ENCODE measurements around the gene POLK. TPM values are rescaled to one million over a fixed set of nuclear protein-coding genes. Genes with fewer than 3 reads are reported as not detected.

POLK gene
- total and polyA plus RNA-seq, 4 donors = 6.6 to 68.6 (median 18.5) TPM

- no peak overlapping the region for H3K4me3 ChIP-seq
- H3K4me1 ChIP-seq (ENCODE audit: control insufficient read depth in 5 of 5, insufficient read depth in 5 of 5, low read length in 5 of 5) = peaks cover 0 to 4% (median 0%) of the 10 kb centered on the region in 5 donors
- peaks cover 0 to 16% (median 3%) of the 10 kb centered on the region in 4 donors for H3K36me3 ChIP-seq (ENCODE audit: control insufficient read depth in 4 of 4, insufficient read depth in 4 of 4, low read length in 4 of 4)
- H3K9ac ChIP-seq (ENCODE audit: insufficient read depth in 1 of 2, low read length in 2 of 2) = no peak overlapping the region
- no peak for TF ChIP-seq CTCF (IDR thresholded peaks at IDR 0.05; ENCODE audit: control extremely low read depth, extremely low read depth)
- WGBS, 2 donors = 97 to 99% methylated on average over 1 of the region's 1 CpG
- no peaks in the 10 kb centered on the region for H3K27me3 ChIP-seq (ENCODE audit: control insufficient read depth in 3 of 3, insufficient read depth in 3 of 3, low read length in 2 of 3)
- H3K27ac ChIP-seq (ENCODE audit: low read depth in 1 of 2, low read length in 1 of 2) = no peak overlapping the region
- no peak for ATAC-seq (ENCODE audit: insufficient read depth, low FRiP score)
- peaks cover 0 to 8% (median 3%) of the 10 kb centered on the region in 4 donors for H3K9me3 ChIP-seq (ENCODE audit: control insufficient read depth in 4 of 4, insufficient read depth in 3 of 4, low read length in 3 of 4)
- DNase-seq = no peak
Observed at GRCh38 chr5:75522542-75522941, 10.9 kb downstream of the POLK start.

GRCh38 chr5:75523275-75523674, 11.6 kb downstream of the POLK start:
- Histone ChIP-seq H3K36me3 (ENCODE audit: control insufficient read depth in 4 of 4, insufficient read depth in 4 of 4, low read length in 4 of 4) (peaks cover 0 to 16% (median 3%) of the 10 kb centered on the region in 4 donors), H3K27ac (ENCODE audit: low read depth in 1 of 2, low read length in 1 of 2) (no peak overlapping the region), H3K27me3 (ENCODE audit: control insufficient read depth in 3 of 3, insufficient read depth in 3 of 3, low read length in 2 of 3) (no peaks in the 10 kb centered on the region), H3K4me1 (ENCODE audit: control insufficient read depth in 5 of 5, insufficient read depth in 5 of 5, low read length in 5 of 5) (peaks cover 0 to 4% (median 0%) of the 10 kb centered on the region in 5 donors), H3K9me3 (ENCODE audit: control insufficient read depth in 4 of 4, insufficient read depth in 3 of 4, low read length in 3 of 4) (peaks cover 0 to 8% (median 3%) of the 10 kb centered on the region in 4 donors), H3K4me3 (no peak overlapping the region), H3K9ac (ENCODE audit: insufficient read depth in 1 of 2, low read length in 2 of 2) (no peak overlapping the region)
- TF ChIP-seq CTCF (IDR thresholded peaks at IDR 0.05; ENCODE audit: control extremely low read depth, extremely low read depth) = no peak
- DNase-seq (no peak), ATAC-seq (ENCODE audit: insufficient read depth, low FRiP score) (no peak)
- WGBS, 2 donors = 95 to 96% methylated on average over 1 of the region's 1 CpG

GRCh38 chr5:75524071-75524470, 12.4 kb downstream of the POLK start:
- no peak for TF ChIP-seq CTCF (IDR thresholded peaks at IDR 0.05; ENCODE audit: control extremely low read depth, extremely low read depth)
- H3K9me3 ChIP-seq (ENCODE audit: control insufficient read depth in 4 of 4, insufficient read depth in 3 of 4, low read length in 3 of 4) = peaks cover 0 to 8% (median 3%) of the 10 kb centered on the region in 4 donors
- no peak overlapping the region for H3K9ac ChIP-seq (ENCODE audit: insufficient read depth in 1 of 2, low read length in 2 of 2)
- no peak overlapping the region for H3K4me3 ChIP-seq
- peaks cover 0 to 4% (median 0%) of the 10 kb centered on the region in 5 donors for H3K4me1 ChIP-seq (ENCODE audit: control insufficient read depth in 5 of 5, insufficient read depth in 5 of 5, low read length in 5 of 5)
- peaks cover 1 to 16% (median 3%) of the 10 kb centered on the region in 4 donors for H3K36me3 ChIP-seq (ENCODE audit: control insufficient read depth in 4 of 4, insufficient read depth in 4 of 4, low read length in 4 of 4)
- no peaks in the 10 kb centered on the region for H3K27me3 ChIP-seq (ENCODE audit: control insufficient read depth in 3 of 3, insufficient read depth in 3 of 3, low read length in 2 of 3)
- no peak for ATAC-seq (ENCODE audit: insufficient read depth, low FRiP score)
- no peak for DNase-seq
- 35 to 62% methylated on average over 3 of the region's 3 CpGs for WGBS, 2 donors
- H3K27ac ChIP-seq (ENCODE audit: low read depth in 1 of 2, low read length in 1 of 2) = no peak overlapping the region

- no peak overlapping the region for H3K27ac ChIP-seq (ENCODE audit: low read depth in 1 of 2, low read length in 1 of 2)
- ATAC-seq (ENCODE audit: insufficient read depth, low FRiP score) (no peak), DNase-seq (no peak)
- H3K27me3 ChIP-seq (ENCODE audit: control insufficient read depth in 3 of 3, insufficient read depth in 3 of 3, low read length in 2 of 3) = no peaks in the 10 kb centered on the region
- H3K9ac ChIP-seq (ENCODE audit: insufficient read depth in 1 of 2, low read length in 2 of 2) = no peak overlapping the region
- H3K4me1 ChIP-seq (ENCODE audit: control insufficient read depth in 5 of 5, insufficient read depth in 5 of 5, low read length in 5 of 5) = peaks cover 0 to 3% (median 0%) of the 10 kb centered on the region in 5 donors
- WGBS, 2 donors = 92 to 96% methylated on average over 1 of the region's 1 CpG
- no peak overlapping the region for H3K4me3 ChIP-seq
- peaks cover 1 to 16% (median 3%) of the 10 kb centered on the region in 4 donors for H3K36me3 ChIP-seq (ENCODE audit: control insufficient read depth in 4 of 4, insufficient read depth in 4 of 4, low read length in 4 of 4)
- no peak for TF ChIP-seq CTCF (IDR thresholded peaks at IDR 0.05; ENCODE audit: control extremely low read depth, extremely low read depth)
- peaks cover 0 to 8% (median 3%) of the 10 kb centered on the region in 4 donors for H3K9me3 ChIP-seq (ENCODE audit: control insufficient read depth in 4 of 4, insufficient read depth in 3 of 4, low read length in 3 of 4)
Observed at GRCh38 chr5:75524591-75524990, 12.9 kb downstream of the POLK start.

All from lung (tissue), 12 donors.